DOHH2 (cell line): ENCODE measurements around the gene AP1B1.

Experiments used
- H3F3A ChIP-seq: fragments of 200-600 bp; sonication (generic), shearing (Covaris generic); 2 replicates; pipeline ENCODE4 v1.6.0; 2016; ENCODE audit warnings: antibody characterized with exemption, mild to moderate bottlenecking; ENCODE audit not compliant: control insufficient read depth, insufficient read depth
- H3K27ac ChIP-seq: fragments of 200-600 bp; sonication (generic); 2 replicates; pipeline ENCODE4 v1.5.1; 2014; ENCODE audit warnings: low read depth, mild to moderate bottlenecking, low read length, moderate library complexity
- H3K27me3 ChIP-seq: fragments of 200-600 bp; sonication (generic); 2 replicates; pipeline ENCODE4 v1.6.1; 2014; ENCODE audit warnings: mild to moderate bottlenecking, low read length, mixed read lengths; ENCODE audit not compliant: control insufficient read depth
- H3K36me3 ChIP-seq: fragments of 200-600 bp; sonication (generic); 2 replicates; pipeline ENCODE4 v1.6.1; 2014; ENCODE audit warnings: mild to moderate bottlenecking, low read length, moderate library complexity, mixed read lengths; ENCODE audit not compliant: control insufficient read depth
- H3K4me1 ChIP-seq: fragments of 200-600 bp; sonication (generic); 2 replicates; pipeline ENCODE4 v1.6.1; 2014; ENCODE audit warnings: mild to moderate bottlenecking, low read length, mixed read lengths; ENCODE audit not compliant: control insufficient read depth
- H3K4me2 ChIP-seq: fragments of 200-600 bp; sonication (generic); 2 replicates; pipeline ENCODE4 v1.6.0; 2014; ENCODE audit warnings: mild to moderate bottlenecking, low read length, moderate library complexity
- H3K4me3 ChIP-seq: fragments of 200-600 bp; sonication (generic); 2 replicates; pipeline ENCODE4 v1.5.1; 2014; ENCODE audit warnings: mild to moderate bottlenecking, low read length, mixed read lengths
- H3K79me2 ChIP-seq: fragments of 200-600 bp; sonication (generic); 2 replicates; pipeline ENCODE4 v1.6.1; 2014; ENCODE audit warnings: mild to moderate bottlenecking, low read length, mixed read lengths; ENCODE audit not compliant: control insufficient read depth
- H3K9me2 ChIP-seq: fragments of 200-600 bp; sonication (generic); replicated peaks from 2 replicates; pipeline ENCODE4 v1.6.1; 2014; ENCODE audit warnings: mild to moderate bottlenecking, low read length, mixed read lengths; ENCODE audit not compliant: control insufficient read depth
- H3K9me3 ChIP-seq: fragments of 200-600 bp; sonication (generic); 2 replicates; pipeline ENCODE4 v1.6.1; 2014; ENCODE audit warnings: antibody characterized with exemption, low read length, mixed read lengths; ENCODE audit not compliant: control insufficient read depth, insufficient read depth
- H4K20me1 ChIP-seq: fragments of 200-600 bp; sonication (generic); 2 replicates; pipeline ENCODE4 v1.6.0; 2014; ENCODE audit warnings: low read depth, mild to moderate bottlenecking, antibody characterized with exemption, low read length, moderate library complexity; ENCODE audit not compliant: control insufficient read depth, insufficient read depth
- EZH2phosphoT487 ChIP-seq: fragments of 200-600 bp; sonication (generic); IDR thresholded peaks from 2 replicates; pipeline ENCODE4 v1.6.1; 2017; ENCODE audit warnings: borderline replicate concordance, mild to moderate bottlenecking, antibody characterized with exemption, low read length, moderate library complexity, mixed read lengths
- TF ChIP-seq, protein P1 (sequence below): fragments of 200-600 bp; sonication (generic); IDR thresholded peaks from one replicate; pipeline ENCODE4 v1.5.1; 2014; ENCODE audit warnings: antibody characterized with exemption, mild to moderate bottlenecking, low read depth, low read length; ENCODE audit not compliant: poor library complexity, severe bottlenecking

The AP1B1 gene

DNA sequence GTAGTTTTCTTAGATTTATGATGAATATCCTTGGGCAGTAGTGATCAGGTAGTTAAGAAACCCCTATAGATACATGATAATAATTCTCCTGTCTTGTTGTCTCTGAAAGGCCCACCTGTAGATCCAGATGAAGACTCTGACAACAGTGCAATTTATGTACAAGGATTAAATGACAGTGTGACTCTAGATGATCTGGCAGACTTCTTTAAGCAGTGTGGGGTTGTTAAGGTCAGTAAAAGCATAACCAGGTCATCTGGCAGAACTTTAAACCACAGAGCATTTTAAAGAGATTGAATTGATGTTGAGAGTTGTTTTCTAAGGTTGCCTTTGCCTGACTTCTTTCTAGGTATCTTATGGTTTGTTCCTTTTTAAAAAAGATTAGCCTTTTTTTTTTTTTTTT, 96.0 kb downstream of the AP1B1 start:
- peaks cover 12% of the 10 kb centered on the region for H3K4me1 ChIP-seq
- H3K9me2 ChIP-seq: no peaks in the 10 kb centered on the region
- no peak overlapping the region for H3K27ac ChIP-seq
- peaks cover 99% of the 10 kb centered on the region for H3K36me3 ChIP-seq
- H3K4me2 ChIP-seq: no peak overlapping the region
- peaks cover 34% of the 10 kb centered on the region; the same call in 1 of the 2 replicates for H4K20me1 ChIP-seq
- TF ChIP-seq EZH2phosphoT487: no peak
- TF ChIP-seq, protein P1, sequence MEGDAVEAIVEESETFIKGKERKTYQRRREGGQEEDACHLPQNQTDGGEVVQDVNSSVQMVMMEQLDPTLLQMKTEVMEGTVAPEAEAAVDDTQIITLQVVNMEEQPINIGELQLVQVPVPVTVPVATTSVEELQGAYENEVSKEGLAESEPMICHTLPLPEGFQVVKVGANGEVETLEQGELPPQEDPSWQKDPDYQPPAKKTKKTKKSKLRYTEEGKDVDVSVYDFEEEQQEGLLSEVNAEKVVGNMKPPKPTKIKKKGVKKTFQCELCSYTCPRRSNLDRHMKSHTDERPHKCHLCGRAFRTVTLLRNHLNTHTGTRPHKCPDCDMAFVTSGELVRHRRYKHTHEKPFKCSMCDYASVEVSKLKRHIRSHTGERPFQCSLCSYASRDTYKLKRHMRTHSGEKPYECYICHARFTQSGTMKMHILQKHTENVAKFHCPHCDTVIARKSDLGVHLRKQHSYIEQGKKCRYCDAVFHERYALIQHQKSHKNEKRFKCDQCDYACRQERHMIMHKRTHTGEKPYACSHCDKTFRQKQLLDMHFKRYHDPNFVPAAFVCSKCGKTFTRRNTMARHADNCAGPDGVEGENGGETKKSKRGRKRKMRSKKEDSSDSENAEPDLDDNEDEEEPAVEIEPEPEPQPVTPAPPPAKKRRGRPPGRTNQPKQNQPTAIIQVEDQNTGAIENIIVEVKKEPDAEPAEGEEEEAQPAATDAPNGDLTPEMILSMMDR: no peak
- no peak overlapping the region for H3K4me3 ChIP-seq
- H3K79me2 ChIP-seq: peaks cover 38% of the 10 kb centered on the region
- no peaks in the 10 kb centered on the region for H3K27me3 ChIP-seq
- peaks cover 13% of the 10 kb centered on the region for H3F3A ChIP-seq
- H3K9me3 ChIP-seq: no peaks in the 10 kb centered on the region

DNA sequence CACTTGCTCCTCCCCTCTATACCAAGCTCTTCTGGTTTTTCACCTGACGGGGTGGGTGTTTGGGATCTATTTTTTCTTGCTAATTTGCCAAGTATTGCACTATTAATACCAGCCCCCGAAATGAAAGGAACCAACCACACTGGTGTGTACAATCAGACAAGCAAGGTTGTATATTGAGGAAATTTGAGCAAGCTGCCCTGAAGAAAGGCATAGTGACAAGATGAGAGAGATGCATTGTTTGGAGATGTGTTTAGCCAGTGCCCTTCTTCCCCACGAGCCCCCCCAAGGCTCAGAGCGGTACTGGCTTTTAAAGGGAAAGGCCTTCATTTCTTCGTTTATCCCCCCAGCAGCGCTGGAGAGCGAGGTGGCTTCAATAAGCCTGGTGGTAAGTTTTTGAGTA, 97.2 kb downstream of the AP1B1 start:
- peaks cover 99% of the 10 kb centered on the region for H3K36me3 ChIP-seq
- no peak overlapping the region for H3K4me2 ChIP-seq
- H3K4me3 ChIP-seq: no peak overlapping the region
- no peaks in the 10 kb centered on the region for H3K9me3 ChIP-seq
- no peaks in the 10 kb centered on the region for H3K9me2 ChIP-seq
- H4K20me1 ChIP-seq: peaks cover 30% of the 10 kb centered on the region; the same call in 1 of the 2 replicates
- H3F3A ChIP-seq: peaks cover 13% of the 10 kb centered on the region
- no peaks in the 10 kb centered on the region for H3K27me3 ChIP-seq
- H3K79me2 ChIP-seq: peaks cover 46% of the 10 kb centered on the region
- peaks cover 11% of the 10 kb centered on the region for H3K4me1 ChIP-seq
- TF ChIP-seq, protein P1: no peak
- no peak for TF ChIP-seq EZH2phosphoT487
- H3K27ac ChIP-seq: no peak overlapping the region

DNA sequence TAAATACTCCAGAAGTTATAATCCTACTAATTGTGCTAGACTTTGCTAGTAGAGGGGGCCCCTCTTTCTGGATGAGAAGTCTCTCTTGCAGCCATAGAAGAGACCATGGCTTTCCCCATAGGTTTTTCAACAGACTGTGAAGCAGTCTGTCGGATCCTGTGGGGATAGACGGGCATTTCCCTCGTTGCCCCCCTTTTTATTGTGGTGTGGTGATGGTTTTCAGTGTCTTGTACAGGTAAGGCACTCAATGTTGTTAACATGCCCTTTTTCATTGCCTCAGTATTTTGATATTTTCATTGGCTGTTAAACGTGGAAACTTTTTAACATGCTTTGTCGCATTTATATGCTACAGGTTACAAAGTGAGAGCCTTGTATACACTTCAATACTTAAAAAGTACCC, 98.3 kb downstream of the AP1B1 start:
- Histone ChIP-seq H4K20me1 (peaks cover 30% of the 10 kb centered on the region; the same call in 1 of the 2 replicates), H3K36me3 (peaks cover 99% of the 10 kb centered on the region)

More for the DNA sequence above, 98.3 kb downstream of the AP1B1 start:
- no peak overlapping the region for H3K4me2 ChIP-seq
- no peaks in the 10 kb centered on the region for H3K27me3 ChIP-seq
- no peak for TF ChIP-seq EZH2phosphoT487
- TF ChIP-seq, protein P1: no peak
- H3K4me3 ChIP-seq: no peak overlapping the region
- H3F3A ChIP-seq: peaks cover 2% of the 10 kb centered on the region; the same call in 1 of the 2 replicates
- no peaks in the 10 kb centered on the region for H3K9me2 ChIP-seq
- no peak overlapping the region for H3K27ac ChIP-seq
- no peaks in the 10 kb centered on the region for H3K9me3 ChIP-seq
- no peaks in the 10 kb centered on the region for H3K4me1 ChIP-seq
- H3K79me2 ChIP-seq: peaks cover 53% of the 10 kb centered on the region
